ENCODE results near the gene ZNF487.

ZNF487 gene

DNA sequence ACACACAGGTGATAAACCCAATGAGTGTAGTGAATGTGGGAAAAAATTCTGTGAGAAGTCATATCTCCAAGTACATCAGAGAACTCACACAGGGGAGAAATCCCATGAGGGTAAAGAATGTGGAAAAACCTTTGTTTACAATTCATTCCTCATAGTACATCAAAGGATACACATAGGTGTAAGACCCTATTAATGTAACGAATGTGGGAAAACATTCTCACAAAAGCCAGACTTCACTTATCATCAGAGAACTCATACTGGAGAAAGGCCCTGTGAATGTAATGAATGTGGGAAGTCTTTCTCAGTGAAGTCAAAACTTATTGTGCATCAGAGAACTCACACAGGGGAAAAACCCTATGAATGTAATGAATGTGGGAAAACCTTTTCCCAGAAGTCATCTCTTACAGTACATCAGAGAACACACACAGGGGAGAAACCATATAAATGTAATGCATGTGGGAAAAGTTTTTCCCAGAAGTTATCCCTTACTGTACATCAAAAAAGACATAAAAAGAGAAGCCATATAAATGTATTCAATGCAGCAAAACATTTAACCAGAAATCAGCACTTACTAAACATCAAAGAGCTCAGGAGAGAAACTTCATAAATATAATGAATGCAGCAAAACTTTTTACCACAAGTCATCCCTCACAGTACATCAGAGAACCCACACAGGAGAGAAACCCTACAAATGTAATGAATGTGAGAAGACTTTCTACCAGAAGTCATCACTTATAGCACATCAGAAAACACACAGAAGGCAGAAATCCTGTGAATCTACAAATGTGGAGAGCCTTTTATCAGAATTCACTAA, 87.7 kb downstream of the ZNF487 start:
- no peak overlapping the region for H3K4me2 ChIP-seq (ENCODE audit: low read depth, low read length, poor library complexity, severe bottlenecking)
- no peaks in the 10 kb centered on the region for H3F3A ChIP-seq (ENCODE audit: low read depth)
- no peaks in the 10 kb centered on the region for H3K9me2 ChIP-seq (replicated peaks; ENCODE audit: low read depth, low read length)
- H4K20me1 ChIP-seq (ENCODE audit: insufficient read depth, low read length, poor library complexity, severe bottlenecking): no peaks in the 10 kb centered on the region
- H3K4me3 ChIP-seq (ENCODE audit: low read length, poor library complexity, severe bottlenecking): no peak overlapping the region
- no peak overlapping the region for H2AFZ ChIP-seq (ENCODE audit: low read length)
- H3K9ac ChIP-seq (ENCODE audit: low read depth, low read length, poor library complexity, severe bottlenecking): no peak overlapping the region
- no peaks in the 10 kb centered on the region for H3K4me1 ChIP-seq (ENCODE audit: insufficient read depth, low read length, poor library complexity, severe bottlenecking)
- no peak for TF ChIP-seq EZH2phosphoT487 (IDR thresholded peaks at IDR 0.05; ENCODE audit: borderline replicate concordance)
- TF ChIP-seq, protein P1, sequence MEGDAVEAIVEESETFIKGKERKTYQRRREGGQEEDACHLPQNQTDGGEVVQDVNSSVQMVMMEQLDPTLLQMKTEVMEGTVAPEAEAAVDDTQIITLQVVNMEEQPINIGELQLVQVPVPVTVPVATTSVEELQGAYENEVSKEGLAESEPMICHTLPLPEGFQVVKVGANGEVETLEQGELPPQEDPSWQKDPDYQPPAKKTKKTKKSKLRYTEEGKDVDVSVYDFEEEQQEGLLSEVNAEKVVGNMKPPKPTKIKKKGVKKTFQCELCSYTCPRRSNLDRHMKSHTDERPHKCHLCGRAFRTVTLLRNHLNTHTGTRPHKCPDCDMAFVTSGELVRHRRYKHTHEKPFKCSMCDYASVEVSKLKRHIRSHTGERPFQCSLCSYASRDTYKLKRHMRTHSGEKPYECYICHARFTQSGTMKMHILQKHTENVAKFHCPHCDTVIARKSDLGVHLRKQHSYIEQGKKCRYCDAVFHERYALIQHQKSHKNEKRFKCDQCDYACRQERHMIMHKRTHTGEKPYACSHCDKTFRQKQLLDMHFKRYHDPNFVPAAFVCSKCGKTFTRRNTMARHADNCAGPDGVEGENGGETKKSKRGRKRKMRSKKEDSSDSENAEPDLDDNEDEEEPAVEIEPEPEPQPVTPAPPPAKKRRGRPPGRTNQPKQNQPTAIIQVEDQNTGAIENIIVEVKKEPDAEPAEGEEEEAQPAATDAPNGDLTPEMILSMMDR (conservative IDR thresholded peaks at IDR 0.05; ENCODE audit: low read length): no peak
- H3K9me3 ChIP-seq (ENCODE audit: insufficient read depth, low read depth, low read length): peaks cover 28% of the 10 kb centered on the region; the same call in 1 of the 2 replicates
- no peaks in the 10 kb centered on the region for H3K79me2 ChIP-seq (ENCODE audit: insufficient read depth, low read length)
- no peaks in the 10 kb centered on the region for H3K27me3 ChIP-seq (ENCODE audit: insufficient read depth, low read length, poor library complexity, severe bottlenecking)
- H3K36me3 ChIP-seq (ENCODE audit: insufficient read depth, low read length): no peaks in the 10 kb centered on the region

All from Loucy (cell line).